Measurements from ENCODE around the gene ENPP4. TPM values are rescaled to one million over a fixed set of nuclear protein-coding genes. Genes with fewer than 3 reads are reported as not detected.

The ENPP4 gene
- total RNA-seq, 1 donor from 2014 or later, result 25.1 TPM

DNA sequence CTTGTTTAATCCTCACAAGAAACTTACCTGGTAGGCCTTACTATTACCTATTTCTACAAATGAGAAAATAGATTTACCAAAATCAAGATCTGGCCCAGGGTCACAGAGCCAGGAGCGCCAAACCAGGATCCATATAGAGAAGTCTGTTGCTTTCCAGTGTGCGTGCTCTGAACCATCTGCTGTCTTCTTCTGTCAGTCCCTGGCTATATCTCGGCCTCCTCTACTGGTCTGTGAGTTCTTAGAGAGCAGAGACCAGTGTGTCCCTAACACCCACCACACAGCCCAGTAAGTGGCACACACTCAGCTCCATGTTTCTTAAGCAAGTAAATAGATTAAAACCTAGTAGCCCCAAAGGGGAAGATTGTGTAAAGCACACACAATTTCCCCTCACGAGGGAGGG lies 59.9 kb downstream of the ENPP4 start:
- Histone ChIP-seq H3K9ac (ENCODE audit: low read depth in 1 of 3, low read length in 3 of 3) (no peak overlapping the region), H3K9me3 (ENCODE audit: control insufficient read depth in 3 of 3, low read length in 3 of 3) (no peaks in the 10 kb centered on the region), H3K27ac (ENCODE audit: low read depth, low read length) (no peak overlapping the region)

DNA sequence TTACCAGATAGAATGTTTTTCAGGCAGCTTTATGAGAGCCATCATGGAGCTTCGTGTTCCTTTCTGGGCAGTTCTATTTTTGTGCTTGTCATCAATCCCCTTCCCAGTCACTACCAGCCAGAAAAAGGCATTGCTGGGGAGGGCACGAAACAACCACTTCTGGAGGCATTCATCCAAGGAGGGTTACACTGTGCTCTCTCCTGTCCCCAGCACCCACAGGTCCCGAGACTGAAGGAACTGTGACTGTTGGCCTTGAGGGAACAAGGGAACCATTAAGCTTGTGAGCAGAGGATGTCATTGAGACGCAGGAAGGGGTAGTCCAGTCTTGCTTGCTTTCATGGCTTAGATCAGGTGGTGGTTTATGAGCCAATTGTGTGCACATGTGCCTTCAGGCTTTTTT lies 61.1 kb downstream of the ENPP4 start:
- Histone ChIP-seq H3K4me3 (ENCODE audit: low read length in 3 of 3) (peak overlapping the region in 2 of 3 donors; percentile 13 to 30), H3K27ac (ENCODE audit: low read depth, low read length) (no peak overlapping the region), H3K9me3 (ENCODE audit: control insufficient read depth in 3 of 3, low read length in 3 of 3) (no peaks in the 10 kb centered on the region), H3K36me3 (ENCODE audit: control insufficient read depth in 3 of 3, insufficient read depth in 3 of 3, low read length in 3 of 3) (no peaks in the 10 kb centered on the region), H3K9ac (ENCODE audit: low read depth in 1 of 3, low read length in 3 of 3) (no peak overlapping the region), H3K4me1 (ENCODE audit: control insufficient read depth in 3 of 3, insufficient read depth in 3 of 3, low read length in 3 of 3) (peaks cover 0 to 5% (median 4%) of the 10 kb centered on the region in 3 donors), H3K27me3 (ENCODE audit: control insufficient read depth in 3 of 3, insufficient read depth in 3 of 3, low read length in 3 of 3) (no peaks in the 10 kb centered on the region)

More for the DNA sequence above, 59.9 kb downstream of the ENPP4 start:
- Histone ChIP-seq H3K36me3 (ENCODE audit: control insufficient read depth in 3 of 3, insufficient read depth in 3 of 3, low read length in 3 of 3) (no peaks in the 10 kb centered on the region), H3K4me1 (ENCODE audit: control insufficient read depth in 3 of 3, insufficient read depth in 3 of 3, low read length in 3 of 3) (peaks cover 0 to 5% (median 4%) of the 10 kb centered on the region in 3 donors), H3K4me3 (ENCODE audit: low read length in 3 of 3) (no peak overlapping the region), H3K27me3 (ENCODE audit: control insufficient read depth in 3 of 3, insufficient read depth in 3 of 3, low read length in 3 of 3) (no peaks in the 10 kb centered on the region)

DNA sequence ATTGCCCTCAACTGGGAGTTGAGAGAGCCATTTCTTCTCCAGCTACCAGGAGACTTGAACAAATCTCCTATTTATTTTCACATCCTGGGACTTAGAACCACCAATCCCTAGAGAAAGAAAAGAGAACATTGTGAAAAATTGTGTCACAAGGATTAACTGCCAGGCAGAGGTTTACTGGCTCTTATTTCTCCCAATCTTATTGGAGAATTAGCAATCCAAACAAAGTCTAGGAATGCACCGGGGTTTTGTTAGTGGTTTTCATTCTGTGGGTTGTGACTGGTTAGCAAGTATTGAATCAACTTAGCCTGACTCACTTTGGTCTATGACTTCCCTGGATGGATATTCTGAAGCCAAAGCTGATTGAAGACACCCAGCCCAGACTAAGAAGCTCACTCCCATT lies 62.2 kb downstream of the ENPP4 start:
- H3K9me3 ChIP-seq (ENCODE audit: control insufficient read depth in 3 of 3, low read length in 3 of 3), result no peaks in the 10 kb centered on the region
- H3K4me1 ChIP-seq (ENCODE audit: control insufficient read depth in 3 of 3, insufficient read depth in 3 of 3, low read length in 3 of 3), result peaks cover 0 to 5% (median 4%) of the 10 kb centered on the region in 3 donors
- H3K27me3 ChIP-seq (ENCODE audit: control insufficient read depth in 3 of 3, insufficient read depth in 3 of 3, low read length in 3 of 3), result no peaks in the 10 kb centered on the region
- no peak overlapping the region for H3K27ac ChIP-seq (ENCODE audit: low read depth, low read length)
- H3K4me3 ChIP-seq (ENCODE audit: low read length in 3 of 3), result no peak overlapping the region
- H3K9ac ChIP-seq (ENCODE audit: low read depth in 1 of 3, low read length in 3 of 3), result no peak overlapping the region
- H3K36me3 ChIP-seq (ENCODE audit: control insufficient read depth in 3 of 3, insufficient read depth in 3 of 3, low read length in 3 of 3), result no peaks in the 10 kb centered on the region

Other genes starting within 250 kb of the ENPP4 start
- gene CLIC5, start 114.1 kb upstream of the ENPP4 start, total RNA-seq, result 7.8 TPM
- gene ENPP5, start 41.0 kb downstream of the ENPP4 start, total RNA-seq, result 3.7 TPM

All from skeletal muscle tissue (tissue), 4 donors.